HG02678 (cell line): ENCODE results near the gene KXD1.

ENCODE experiments used
- ATAC-seq: cut with Tn5 transposase; IDR thresholded peaks from one replicate; pipeline ENCODE4 v1.9.1; 2021; ENCODE audit warnings: mild to moderate bottlenecking, moderate library complexity; ENCODE audit not compliant: unreplicated experiment

Gene KXD1

DNA sequence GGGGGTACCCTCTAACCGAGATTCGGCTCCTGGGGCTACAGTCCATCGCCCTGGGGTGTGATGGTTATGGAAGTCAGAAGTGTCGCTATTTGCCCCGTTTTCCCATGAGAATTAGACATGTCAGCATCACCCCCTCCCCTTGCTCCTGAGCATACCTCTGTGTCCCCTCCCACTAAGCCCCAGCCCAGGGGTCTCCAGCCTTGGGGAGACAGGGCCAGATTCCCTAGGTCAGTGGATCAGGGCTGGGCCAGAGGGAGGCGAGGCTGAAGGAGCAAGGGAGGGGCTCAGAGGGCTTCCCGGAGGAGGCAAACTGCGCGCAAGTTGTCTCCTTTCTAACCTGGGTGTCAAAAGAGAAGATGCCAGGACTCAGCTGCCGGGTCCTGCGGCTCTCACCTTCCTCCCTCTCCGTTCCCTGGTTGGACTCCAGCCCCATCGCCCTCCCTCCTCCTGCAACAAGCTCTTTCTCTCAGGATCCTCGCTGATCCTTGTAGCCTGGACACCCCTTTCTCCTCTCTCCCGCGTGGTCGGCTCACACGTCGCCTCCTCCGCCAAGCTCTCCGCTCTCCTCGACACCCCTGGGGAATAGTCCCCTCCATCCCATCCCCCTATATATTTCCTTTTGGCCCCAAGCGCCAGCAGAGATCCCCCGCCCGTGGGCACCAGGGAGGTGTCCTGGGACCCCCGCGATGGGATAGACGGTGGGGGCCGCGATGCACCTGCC is 54.5 kb downstream of the KXD1 start:
- no peak for ATAC-seq

- ATAC-seq = no peak
Observed at GRCh38 chr19:18612772-18613588, 55.3 kb downstream of the KXD1 start, which contains the start of gene TMEM59L. Gene TMEM59L, plus strand, starts transcription at chr19:18612870. Its CDS starts 89 bp downstream, at chr19:18612959.

- ATAC-seq = no peak
Observed at GRCh38 chr19:18613589-18614234, 56.0 kb downstream of the KXD1 start.

DNA sequence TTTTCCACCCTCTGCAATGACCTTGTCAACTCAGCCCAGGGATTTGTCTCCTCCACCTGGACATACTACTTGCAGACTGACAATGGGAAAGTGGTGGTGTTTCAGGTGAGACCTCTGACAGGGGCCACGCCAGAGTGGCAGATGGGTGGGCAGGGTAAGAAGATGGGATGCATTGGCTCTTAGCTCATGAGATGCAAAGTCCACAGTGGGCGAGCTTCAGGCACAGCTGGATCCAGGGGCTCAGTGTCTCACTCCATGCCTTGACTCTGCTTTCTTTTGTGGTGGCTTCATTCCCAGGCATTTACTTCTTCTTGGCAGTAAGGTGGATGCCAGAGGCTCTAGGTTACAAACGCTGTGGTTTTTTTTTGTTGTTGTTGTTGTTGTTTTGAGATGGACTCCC is 58.4 kb downstream of the KXD1 start:
- ATAC-seq = no peak

- ATAC-seq = no peak
Observed at GRCh38 chr19:18617562-18617961, 59.9 kb downstream of the KXD1 start.

- no peak for ATAC-seq
Observed at GRCh38 chr19:18618236-18618635, 60.6 kb downstream of the KXD1 start.
